SJSA1 (cell line): ENCODE data around the gene SPAG17. TPM values are rescaled to one million over a fixed set of nuclear protein-coding genes. Genes with fewer than 3 reads are reported as not detected.

Experiments
- DNase-seq, 2 experiments: peaks; one replicate each; pipeline ENCODE4 v3.0.0-alpha.2; 2015 to 2020; ENCODE audit warnings: low spot score in 2 of 2, low read depth in 1 of 2
- H3K27ac ChIP-seq: fragments of 250-450 bp; sonication (Bioruptor Pico); 2 replicates; pipeline ENCODE4 v1.5.1; 2020; ENCODE audit warnings: mild to moderate bottlenecking, moderate library complexity
- H3K27me3 ChIP-seq: fragments of 250-450 bp; sonication (Bioruptor Pico); replicated peaks from 2 replicates; pipeline ENCODE4 v1.5.1; 2020; ENCODE audit warnings: mild to moderate bottlenecking, moderate library complexity
- H3K36me3 ChIP-seq: fragments of 250-450 bp; sonication (Bioruptor Pico); 2 replicates; pipeline ENCODE4 v1.5.1; 2020; ENCODE audit warnings: mild to moderate bottlenecking
- H3K4me1 ChIP-seq: fragments of 250-450 bp; sonication (Bioruptor Pico); replicated peaks from 2 replicates; pipeline ENCODE4 v1.6.1; 2021; ENCODE audit warnings: mild to moderate bottlenecking
- H3K4me3 ChIP-seq: fragments of 250-450 bp; sonication (Bioruptor Pico); 2 replicates; pipeline ENCODE4 v1.5.1; 2020; ENCODE audit warnings: mild to moderate bottlenecking
- H3K9me3 ChIP-seq: fragments of 250-450 bp; sonication (Bioruptor Pico); replicated peaks from 2 replicates; pipeline ENCODE4 v1.5.1; 2020; ENCODE audit warnings: mild to moderate bottlenecking
- total RNA-seq: library from RNA; depleted of rRNA; stranded (reverse); fragments of >200 nt; shearing (Covaris generic); gene quantifications from 2 replicates; pipeline ENCODE4 v1.2.3, GENCODE V29; 2014

SPAG17 gene
- total RNA-seq, 1 experiment from 2014 or later, result not detected

- H3K9me3 ChIP-seq, result no peaks in the 10 kb centered on the region
- peak overlapping the region; percentile 75 for H3K27ac ChIP-seq
- no peaks in the 10 kb centered on the region for H3K27me3 ChIP-seq
- no peaks in the 10 kb centered on the region for H3K36me3 ChIP-seq
- H3K4me3 ChIP-seq, result no peak overlapping the region
- no peak for DNase-seq
- H3K4me1 ChIP-seq, result peaks cover 44% of the 10 kb centered on the region
Observed at GRCh38 chr1:118101999-118102398, 83.0 kb downstream of the SPAG17 start.

- no peaks in the 10 kb centered on the region for H3K36me3 ChIP-seq
- peak overlapping the region; percentile 75 for H3K27ac ChIP-seq
- peaks cover 44% of the 10 kb centered on the region for H3K4me1 ChIP-seq
- H3K9me3 ChIP-seq, result no peaks in the 10 kb centered on the region
- H3K4me3 ChIP-seq, result no peak overlapping the region
- peak; percentile 92 to 93 for DNase-seq
- H3K27me3 ChIP-seq, result no peaks in the 10 kb centered on the region
Observed at GRCh38 chr1:118101515-118101844, 83.5 kb downstream of the SPAG17 start.

- Histone ChIP-seq H3K4me1 (peaks cover 44% of the 10 kb centered on the region), H3K27ac (peak overlapping the region; percentile 75), H3K27me3 (no peaks in the 10 kb centered on the region), H3K4me3 (no peak overlapping the region), H3K9me3 (no peaks in the 10 kb centered on the region), H3K36me3 (no peaks in the 10 kb centered on the region)
- DNase-seq, result no peak
Observed at GRCh38 chr1:118100686-118101514, 84.1 kb downstream of the SPAG17 start.

GRCh38 chr1:118099686-118100085 lies 85.3 kb downstream of the SPAG17 start:
- Histone ChIP-seq H3K4me1 (peaks cover 44% of the 10 kb centered on the region), H3K27ac (no peak overlapping the region), H3K4me3 (no peak overlapping the region), H3K36me3 (no peaks in the 10 kb centered on the region), H3K27me3 (no peaks in the 10 kb centered on the region), H3K9me3 (no peaks in the 10 kb centered on the region)
- no peak for DNase-seq

- peaks cover 40% of the 10 kb centered on the region for H3K4me1 ChIP-seq
- no peaks in the 10 kb centered on the region for H3K36me3 ChIP-seq
- no peaks in the 10 kb centered on the region for H3K27me3 ChIP-seq
- H3K9me3 ChIP-seq, result no peaks in the 10 kb centered on the region
- H3K4me3 ChIP-seq, result no peak overlapping the region
- no peak overlapping the region for H3K27ac ChIP-seq
- peak in 1 of 2 experiments; percentile 18 for DNase-seq
Observed at GRCh38 chr1:118097622-118098348, 87.2 kb downstream of the SPAG17 start.

GRCh38 chr1:118093017-118093416 lies 92.0 kb downstream of the SPAG17 start:
- H3K4me3 ChIP-seq, result no peak overlapping the region
- no peak for DNase-seq

GRCh38 chr1:118090130-118090529 lies 94.9 kb downstream of the SPAG17 start:
- no peak overlapping the region for H3K4me3 ChIP-seq

More at GRCh38 chr1:118093017-118093416, 92.0 kb downstream of the SPAG17 start:
- H3K9me3 ChIP-seq, result no peaks in the 10 kb centered on the region
- no peak overlapping the region for H3K27ac ChIP-seq
- H3K27me3 ChIP-seq, result no peaks in the 10 kb centered on the region
- H3K36me3 ChIP-seq, result no peaks in the 10 kb centered on the region
- peaks cover 8% of the 10 kb centered on the region for H3K4me1 ChIP-seq

GRCh38 chr1:118085365-118085764 lies 99.7 kb downstream of the SPAG17 start:
- no peaks in the 10 kb centered on the region for H3K9me3 ChIP-seq
- no peak overlapping the region for H3K4me3 ChIP-seq
- no peak overlapping the region for H3K27ac ChIP-seq
- H3K36me3 ChIP-seq, result no peaks in the 10 kb centered on the region
- H3K27me3 ChIP-seq, result no peaks in the 10 kb centered on the region
- DNase-seq, result no peak
- no peaks in the 10 kb centered on the region for H3K4me1 ChIP-seq

More at GRCh38 chr1:118090130-118090529, 94.9 kb downstream of the SPAG17 start:
- H3K27ac ChIP-seq, result no peak overlapping the region
- H3K9me3 ChIP-seq, result no peaks in the 10 kb centered on the region
- no peak for DNase-seq
- no peaks in the 10 kb centered on the region for H3K27me3 ChIP-seq
- no peaks in the 10 kb centered on the region for H3K36me3 ChIP-seq
- H3K4me1 ChIP-seq, result no peaks in the 10 kb centered on the region

- Histone ChIP-seq H3K27me3 (no peaks in the 10 kb centered on the region), H3K9me3 (no peaks in the 10 kb centered on the region), H3K27ac (no peak overlapping the region), H3K36me3 (no peaks in the 10 kb centered on the region), H3K4me1 (no peaks in the 10 kb centered on the region), H3K4me3 (no peak overlapping the region)
- no peak for DNase-seq
Observed at GRCh38 chr1:118084400-118084799, 100.6 kb downstream of the SPAG17 start.

- Histone ChIP-seq H3K27me3 (no peaks in the 10 kb centered on the region), H3K4me3 (no peak overlapping the region), H3K4me1 (no peaks in the 10 kb centered on the region), H3K9me3 (no peaks in the 10 kb centered on the region), H3K27ac (no peak overlapping the region), H3K36me3 (no peaks in the 10 kb centered on the region)
- no peak for DNase-seq
Observed at GRCh38 chr1:118082984-118083383, 102.0 kb downstream of the SPAG17 start.

GRCh38 chr1:118081387-118081786 lies 103.6 kb downstream of the SPAG17 start:
- H3K27me3 ChIP-seq, result no peaks in the 10 kb centered on the region
- 0 out of 2 replicates have a peak, but pooled peaks cover 3% of the 10 kb centered on the region for H3K4me1 ChIP-seq
- no peak for DNase-seq
- H3K4me3 ChIP-seq, result no peak overlapping the region
- no peak overlapping the region for H3K27ac ChIP-seq
- no peaks in the 10 kb centered on the region for H3K36me3 ChIP-seq
- no peaks in the 10 kb centered on the region for H3K9me3 ChIP-seq

GRCh38 chr1:118077331-118078045 lies 107.5 kb downstream of the SPAG17 start:
- Histone ChIP-seq H3K27me3 (no peaks in the 10 kb centered on the region), H3K4me1 (0 out of 2 replicates have a peak, but pooled peaks cover 3% of the 10 kb centered on the region), H3K36me3 (no peaks in the 10 kb centered on the region), H3K27ac (no peak overlapping the region), H3K9me3 (no peaks in the 10 kb centered on the region), H3K4me3 (no peak overlapping the region)
- peak in 1 of 2 experiments; percentile 51 for DNase-seq

GRCh38 chr1:118075116-118075515 lies 109.9 kb downstream of the SPAG17 start:
- Histone ChIP-seq H3K4me3 (no peak overlapping the region), H3K9me3 (no peaks in the 10 kb centered on the region), H3K27me3 (peaks cover 3% of the 10 kb centered on the region; the same call in 1 of the 2 replicates), H3K36me3 (no peaks in the 10 kb centered on the region), H3K27ac (no peak overlapping the region), H3K4me1 (0 out of 2 replicates have a peak, but pooled peaks cover 3% of the 10 kb centered on the region)
- no peak for DNase-seq
